CD8-positive, alpha-beta memory T cell (primary cell): ENCODE data around the gene GAL3ST3. TPM values are rescaled to one million over a fixed set of nuclear protein-coding genes. Genes with fewer than 3 reads are reported as not detected.

ENCODE experiments used
- CTCF ChIA-PET: fragments of 350-600 bp; sonication (Branson Sonifier 250); formaldehyde crosslinking; loops from one replicate; lab custom pipeline; 2021; ENCODE audit warnings: antibody characterized with exemption; lab: Charles Lee
- POLR2A ChIA-PET: fragments of 350-600 bp; sonication (Branson Sonifier 250); formaldehyde crosslinking; loops from one replicate; lab custom pipeline; 2021; ENCODE audit warnings: antibody characterized with exemption; lab: Charles Lee
- DNase-seq, 5 donors: peaks; one replicate each; pipeline versions ENCODE4 v3.0.0 to v3.0.0-alpha.2; 2020 to 2022; ENCODE audit warnings: mixed read lengths in 1 of 5
- H3K27ac ChIP-seq: one replicate; pipeline ENCODE4 v1.7.0; 2013; ENCODE audit warnings: low read depth, mild to moderate bottlenecking, low read length, moderate library complexity
- H3K27me3 ChIP-seq: 2 replicates; pipeline ENCODE4 v1.7.0; 2013; ENCODE audit warnings: low read length, mild to moderate bottlenecking; ENCODE audit not compliant: insufficient read depth, poor library complexity, severe bottlenecking
- H3K36me3 ChIP-seq: 2 replicates; pipeline ENCODE4 v1.7.0; 2013; ENCODE audit warnings: mild to moderate bottlenecking, low read length, moderate library complexity; ENCODE audit not compliant: insufficient read depth
- H3K4me1 ChIP-seq: 2 replicates; pipeline ENCODE4 v1.7.0; 2013; ENCODE audit warnings: mild to moderate bottlenecking, low read length, moderate library complexity; ENCODE audit not compliant: insufficient read depth
- H3K4me3 ChIP-seq: 2 replicates; pipeline ENCODE4 v1.7.0; 2013; ENCODE audit warnings: mild to moderate bottlenecking, low read length
- H3K9me3 ChIP-seq: 2 replicates; pipeline ENCODE4 v1.7.0; 2013; ENCODE audit warnings: mild to moderate bottlenecking, low read length
- H3K27ac Mint-ChIP-seq, 8 donors: one replicate each; pipeline ENCODE4 v1.8.0; 2020 to 2021; ENCODE audit warnings: mixed read lengths in 8 of 8, mild to moderate bottlenecking in 6 of 8, inconsistent platforms in 3 of 8, moderate library complexity in 3 of 8
- H3K27me3 Mint-ChIP-seq, 2 donors: one replicate each; pipeline ENCODE4 v1.8.0; 2020 to 2021; ENCODE audit warnings: mixed read lengths in 2 of 2, mild to moderate bottlenecking in 1 of 2, moderate library complexity in 1 of 2
- H3K36me3 Mint-ChIP-seq, 3 donors: one replicate each; pipeline ENCODE4 v1.8.0; 2020 to 2021; ENCODE audit warnings: mixed read lengths in 3 of 3, inconsistent platforms in 1 of 3, mild to moderate bottlenecking in 1 of 3
- H3K4me1 Mint-ChIP-seq, 3 donors: one replicate each; pipeline ENCODE4 v1.8.0; 2020 to 2021; ENCODE audit warnings: mixed read lengths in 3 of 3, inconsistent platforms in 1 of 3, mild to moderate bottlenecking in 1 of 3
- H3K4me3 Mint-ChIP-seq, 7 donors: one replicate each; pipeline ENCODE4 v1.8.0; 2020 to 2021; ENCODE audit warnings: mixed read lengths in 7 of 7, mild to moderate bottlenecking in 6 of 7, moderate library complexity in 4 of 7, inconsistent platforms in 2 of 7
- H3K9me3 Mint-ChIP-seq, 5 donors: one replicate each; pipeline ENCODE4 v1.8.0; 2020 to 2022; ENCODE audit warnings: mixed read lengths in 5 of 5, mild to moderate bottlenecking in 3 of 5, moderate library complexity in 2 of 5, inconsistent platforms in 1 of 5
- polyA plus RNA-seq: library from polyadenylated mRNA; unstranded; fragments of 300-500 nt; fragmentation: Illumina TruSeq; gene quantifications from one replicate; pipeline ENCODE4 v1.2.3, GENCODE V29; 2021
- total RNA-seq, 2 experiments: library from RNA; stranded (reverse); gene quantifications; one replicate each; pipeline ENCODE4 v1.2.3, GENCODE V29; 2021

GAL3ST3 gene
- total and polyA plus RNA-seq, 3 experiments from 2014 or later, result not detected

GRCh38 chr11:66042227-66042995 is 6.5 kb downstream of the GAL3ST3 start:
- H3K9me3 ChIP-seq, result no peaks in the 10 kb centered on the region
- Mint-ChIP-seq H3K9me3 (no peaks in the 10 kb centered on the region), H3K4me3 (no peak overlapping the region), H3K27me3 (peaks cover 3 to 8% of the 10 kb centered on the region in 2 donors), H3K27ac (peak overlapping the region in 1 of 8 donors; percentile 88), H3K4me1 (peaks cover 10 to 13% (median 12%) of the 10 kb centered on the region in 3 donors), H3K36me3 (no peaks in the 10 kb centered on the region)
- DNase-seq, result no peak
- no peak overlapping the region for H3K27ac ChIP-seq
- H3K27me3 ChIP-seq, result no peaks in the 10 kb centered on the region
- peaks cover 8% of the 10 kb centered on the region for H3K4me1 ChIP-seq
- CTCF ChIA-PET, result interaction anchor here (0.5 to 3.9 kb wide), 4 partner anchors 9 to 35 kb away, joined by 3 to 27 read pairs (median 5); partner anchors contain the start of gene SF3B2
- POLR2A ChIA-PET, result interaction anchor here (0.6 kb wide), 1 partner anchor 330 kb away, joined by 3 read pairs; no protein-coding TSS in a partner anchor
- no peaks in the 10 kb centered on the region for H3K36me3 ChIP-seq
- H3K4me3 ChIP-seq, result no peak overlapping the region

GRCh38 chr11:66039765-66040164 is 9.2 kb downstream of the GAL3ST3 start:
- peaks cover 6 to 8% of the 10 kb centered on the region in 2 donors for H3K27me3 Mint-ChIP-seq
- H3K4me1 Mint-ChIP-seq, result peaks cover 3 to 4% (median 3%) of the 10 kb centered on the region in 3 donors
- no peak overlapping the region for H3K27ac ChIP-seq
- no peak overlapping the region for H3K4me3 ChIP-seq
- ChIA-PET POLR2A (no interaction called here), CTCF (no interaction called here)
- H3K27me3 ChIP-seq, result no peaks in the 10 kb centered on the region
- no peaks in the 10 kb centered on the region for H3K36me3 ChIP-seq
- no peak for DNase-seq
- H3K9me3 ChIP-seq, result no peaks in the 10 kb centered on the region
- H3K27ac Mint-ChIP-seq, result no peak overlapping the region
- no peak overlapping the region for H3K4me3 Mint-ChIP-seq
- H3K9me3 Mint-ChIP-seq, result no peaks in the 10 kb centered on the region
- H3K36me3 Mint-ChIP-seq, result no peaks in the 10 kb centered on the region
- H3K4me1 ChIP-seq, result peaks cover 1% of the 10 kb centered on the region

- CTCF ChIA-PET, result interaction anchor here (2.5 kb wide), 1 partner anchor 15 kb away, joined by 8 read pairs; no protein-coding TSS in a partner anchor
- Mint-ChIP-seq H3K27ac (no peak overlapping the region), H3K27me3 (peaks cover 8% of the 10 kb centered on the region in 2 donors), H3K4me3 (no peak overlapping the region), H3K36me3 (no peaks in the 10 kb centered on the region), H3K9me3 (no peaks in the 10 kb centered on the region), H3K4me1 (no peaks in the 10 kb centered on the region)
- Histone ChIP-seq H3K4me1 (no peaks in the 10 kb centered on the region), H3K27me3 (no peaks in the 10 kb centered on the region), H3K4me3 (no peak overlapping the region), H3K9me3 (no peaks in the 10 kb centered on the region), H3K27ac (no peak overlapping the region), H3K36me3 (no peaks in the 10 kb centered on the region)
- no peak for DNase-seq
- POLR2A ChIA-PET, result no interaction called here
Observed at GRCh38 chr11:66037327-66037726, 11.6 kb downstream of the GAL3ST3 start.

- Histone ChIP-seq H3K27ac (no peak overlapping the region), H3K27me3 (no peaks in the 10 kb centered on the region), H3K4me3 (no peak overlapping the region), H3K9me3 (no peaks in the 10 kb centered on the region), H3K36me3 (no peaks in the 10 kb centered on the region), H3K4me1 (no peaks in the 10 kb centered on the region)
- DNase-seq, result no peak
- CTCF ChIA-PET, result interaction anchor here (2.5 to 2.6 kb wide), 2 partner anchors 9 to 14 kb away, joined by 8 to 9 read pairs; no protein-coding TSS in a partner anchor
- POLR2A ChIA-PET, result no interaction called here
- peaks cover 10 to 11% of the 10 kb centered on the region in 2 donors for H3K27me3 Mint-ChIP-seq
- no peak overlapping the region for H3K4me3 Mint-ChIP-seq
- H3K4me1 Mint-ChIP-seq, result no peaks in the 10 kb centered on the region
- H3K27ac Mint-ChIP-seq, result peak overlapping the region in 1 of 8 donors; percentile 43
- no peaks in the 10 kb centered on the region for H3K9me3 Mint-ChIP-seq
- H3K36me3 Mint-ChIP-seq, result no peaks in the 10 kb centered on the region
Observed at GRCh38 chr11:66036334-66036710, 12.6 kb downstream of the GAL3ST3 start.

- Histone ChIP-seq H3K4me3 (no peak overlapping the region), H3K27me3 (no peaks in the 10 kb centered on the region), H3K9me3 (no peaks in the 10 kb centered on the region), H3K27ac (no peak overlapping the region), H3K36me3 (no peaks in the 10 kb centered on the region), H3K4me1 (no peaks in the 10 kb centered on the region)
- Mint-ChIP-seq H3K4me3 (no peak overlapping the region), H3K9me3 (no peaks in the 10 kb centered on the region), H3K4me1 (no peaks in the 10 kb centered on the region), H3K27ac (peak overlapping the region in 1 of 8 donors; percentile 43), H3K27me3 (peaks cover 11% of the 10 kb centered on the region in 2 donors), H3K36me3 (no peaks in the 10 kb centered on the region)
- ChIA-PET POLR2A (no interaction called here), CTCF (interaction anchor here (2.5 to 2.6 kb wide), 2 partner anchors 9 to 13 kb away, joined by 8 to 9 read pairs; no protein-coding TSS in a partner anchor)
- DNase-seq, result no peak
Observed at GRCh38 chr11:66035653-66036333, 13.2 kb downstream of the GAL3ST3 start.

GRCh38 chr11:66032957-66033735 is 15.8 kb downstream of the GAL3ST3 start:
- Histone ChIP-seq H3K9me3 (no peaks in the 10 kb centered on the region), H3K27me3 (no peaks in the 10 kb centered on the region), H3K4me1 (no peaks in the 10 kb centered on the region), H3K27ac (no peak overlapping the region), H3K36me3 (no peaks in the 10 kb centered on the region), H3K4me3 (no peak overlapping the region)
- H3K27me3 Mint-ChIP-seq, result peaks cover 3 to 8% of the 10 kb centered on the region in 2 donors
- no peaks in the 10 kb centered on the region for H3K9me3 Mint-ChIP-seq
- ChIA-PET POLR2A (interaction anchor here (0.7 kb wide), 1 partner anchor 11 kb away, joined by 7 read pairs; no protein-coding TSS in a partner anchor), CTCF (no interaction called here)
- DNase-seq, result no peak
- no peak overlapping the region for H3K27ac Mint-ChIP-seq
- no peaks in the 10 kb centered on the region for H3K36me3 Mint-ChIP-seq
- H3K4me1 Mint-ChIP-seq, result no peaks in the 10 kb centered on the region
- H3K4me3 Mint-ChIP-seq, result no peak overlapping the region

GRCh38 chr11:66026017-66026529 is 22.9 kb downstream of the GAL3ST3 start, which contains the start of gene CATSPER1:
CATSPER1 (minus strand) TSS chr11:66026479; CDS start chr11:66026379, 100 bp downstream.
- Mint-ChIP-seq H3K9me3 (no peaks in the 10 kb centered on the region), H3K36me3 (no peaks in the 10 kb centered on the region), H3K27ac (peak within 1 kb of the TSS in 1 of 8 donors; percentile 47), H3K4me1 (peaks cover 5 to 8% (median 6%) of the 10 kb centered on the region in 3 donors), H3K4me3 (peak within 1 kb of the TSS in 1 of 7 donors; percentile 68), H3K27me3 (peaks cover 3 to 8% of the 10 kb centered on the region in 2 donors)
- no peak within 1 kb of the TSS for H3K27ac ChIP-seq
- H3K4me3 ChIP-seq, result no peak within 1 kb of the TSS
- no peak for DNase-seq
- no peaks in the 10 kb centered on the region for H3K27me3 ChIP-seq
- H3K9me3 ChIP-seq, result no peaks in the 10 kb centered on the region
- no peaks in the 10 kb centered on the region for H3K36me3 ChIP-seq
- peaks cover 7% of the 10 kb centered on the region for H3K4me1 ChIP-seq
- ChIA-PET CTCF (interaction anchor here (1.0 to 1.2 kb wide), 2 partner anchors 142 to 314 kb away, joined by 3 read pairs; partner anchors contain the start of gene KAT5), POLR2A (no interaction called here)
